Endodermal cell (in vitro differentiated cells): Measurements from ENCODE around the gene C2orf15. TPM values are rescaled to one million over a fixed set of nuclear protein-coding genes. Genes with fewer than 3 reads are reported as not detected.
"Not testable (repeated sequence)": the region's sequence is repeated elsewhere in the genome, so short reads cannot be mapped to it uniquely, and the experiment has no call there.

ENCODE experiments used
- DNase-seq: peaks from one replicate; pipeline ENCODE4 v3.0.0-alpha.2; 2017
- H3K27ac ChIP-seq: 2 replicates; pipeline ENCODE4 v1.5.1; 2013; ENCODE audit warnings: mild to moderate bottlenecking, low read depth, low read length, moderate library complexity
- H3K27me3 ChIP-seq: 2 replicates; pipeline ENCODE4 v1.6.1; 2013; ENCODE audit warnings: mild to moderate bottlenecking, low read length, moderate library complexity; ENCODE audit not compliant: insufficient read depth, control insufficient read depth, poor library complexity, severe bottlenecking
- H3K36me3 ChIP-seq: 2 replicates; pipeline ENCODE4 v1.7.0; 2013; ENCODE audit warnings: mild to moderate bottlenecking, low read length, moderate library complexity; ENCODE audit not compliant: control insufficient read depth, insufficient read depth
- H3K4me1 ChIP-seq: one replicate; pipeline ENCODE4 v1.7.0; 2013; ENCODE audit warnings: low read length; ENCODE audit not compliant: control insufficient read depth, insufficient read depth
- H3K4me3 ChIP-seq: 2 replicates; pipeline ENCODE4 v1.5.1; 2013; ENCODE audit warnings: mild to moderate bottlenecking, low read length, moderate library complexity
- H3K9ac ChIP-seq: 2 replicates; pipeline ENCODE4 v1.6.1; 2013; ENCODE audit warnings: mild to moderate bottlenecking, low read length, moderate library complexity; ENCODE audit not compliant: poor library complexity, severe bottlenecking; ENCODE audit errors: extremely low read depth
- H3K9me3 ChIP-seq: 2 replicates; pipeline ENCODE4 v1.6.1; 2013; ENCODE audit warnings: mild to moderate bottlenecking, low read length, moderate library complexity; ENCODE audit not compliant: control insufficient read depth
- H3K27ac Mint-ChIP-seq: 2 replicates; pipeline ENCODE4 v1.8.0; 2020; ENCODE audit warnings: mixed read lengths
- H3K27me3 Mint-ChIP-seq: 2 replicates; pipeline ENCODE4 v1.8.0; 2021; ENCODE audit warnings: mild to moderate bottlenecking, mixed read lengths; ENCODE audit not compliant: insufficient read depth
- H3K36me3 Mint-ChIP-seq: 2 replicates; pipeline ENCODE4 v1.8.0; 2020; ENCODE audit warnings: low read depth, mixed read lengths
- H3K4me1 Mint-ChIP-seq: 2 replicates; pipeline ENCODE4 v1.8.0; 2020; ENCODE audit warnings: mixed read lengths
- H3K4me3 Mint-ChIP-seq: 2 replicates; pipeline ENCODE4 v1.8.0; 2020; ENCODE audit warnings: mild to moderate bottlenecking, moderate library complexity, mixed read lengths
- H3K9me3 Mint-ChIP-seq: 2 replicates; pipeline ENCODE4 v1.8.0; 2020; ENCODE audit warnings: mild to moderate bottlenecking, mixed read lengths
- WGBS, 2 experiments: methylation state at CpG; one replicate each; pipeline versions ENCODE4 v1.1.5 to v1.1.7; 2013; ENCODE audit warnings: missing lambda C conversion rate in 2 of 2, mixed read lengths in 1 of 2; ENCODE audit not compliant: insufficient coverage in 1 of 2, insufficient read length in 1 of 2; 5-methylcytosine and 5-hydroxymethylcytosine counted together
- total RNA-seq, 2 donors: library from RNA; stranded (reverse); fragmentation: NEBNext Ultra II Directional in 1 of 2; extraction: Animal tissue kit (Norgen Biotek cat#: 25700) in 1 of 2; gene quantifications; 2 replicates in 1 of 2; 3 replicates in 1 of 2; pipeline ENCODE4 v1.2.1, GENCODE V29; 2021
- TF ChIP-seq, protein P1 (sequence below): fragments of 200-600 bp; sonication (generic); conservative IDR thresholded peaks from 2 replicates; pipeline ENCODE4 v1.5.0; 2021; ENCODE audit warnings: antibody characterized with exemption, mild to moderate bottlenecking

The C2orf15 gene
- total RNA-seq, 2 donors from 2014 or later: 3.1 to 6.5 TPM

DNA sequence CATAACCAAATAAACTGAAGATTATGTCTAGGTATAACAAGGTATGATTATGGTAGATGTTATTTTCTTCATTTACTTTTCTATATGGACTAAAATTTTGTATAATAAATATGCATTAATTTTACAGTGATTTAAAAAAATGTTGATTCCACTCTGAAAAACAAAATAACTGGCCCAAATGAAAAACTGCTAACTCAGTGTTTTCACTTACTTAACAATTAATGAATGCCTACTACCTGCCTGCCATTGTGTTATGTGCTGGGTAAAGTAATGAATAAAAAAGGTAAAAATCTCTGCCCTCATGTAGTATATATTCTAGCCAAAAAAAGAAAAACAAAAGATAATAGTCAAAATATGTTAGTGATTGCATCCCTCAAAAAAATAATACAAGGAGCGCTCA is 29.6 kb upstream of the C2orf15 start:
- H3K27me3 ChIP-seq: no peaks in the 10 kb centered on the region
- no peak overlapping the region for H3K27ac Mint-ChIP-seq
- H3K27ac ChIP-seq: no peak overlapping the region
- WGBS, 2 experiments: 100% methylated on average over 1 of the region's 1 CpG; no CpG with 5 or more reads in 1 of the 2 experiments
- TF ChIP-seq, protein P1, sequence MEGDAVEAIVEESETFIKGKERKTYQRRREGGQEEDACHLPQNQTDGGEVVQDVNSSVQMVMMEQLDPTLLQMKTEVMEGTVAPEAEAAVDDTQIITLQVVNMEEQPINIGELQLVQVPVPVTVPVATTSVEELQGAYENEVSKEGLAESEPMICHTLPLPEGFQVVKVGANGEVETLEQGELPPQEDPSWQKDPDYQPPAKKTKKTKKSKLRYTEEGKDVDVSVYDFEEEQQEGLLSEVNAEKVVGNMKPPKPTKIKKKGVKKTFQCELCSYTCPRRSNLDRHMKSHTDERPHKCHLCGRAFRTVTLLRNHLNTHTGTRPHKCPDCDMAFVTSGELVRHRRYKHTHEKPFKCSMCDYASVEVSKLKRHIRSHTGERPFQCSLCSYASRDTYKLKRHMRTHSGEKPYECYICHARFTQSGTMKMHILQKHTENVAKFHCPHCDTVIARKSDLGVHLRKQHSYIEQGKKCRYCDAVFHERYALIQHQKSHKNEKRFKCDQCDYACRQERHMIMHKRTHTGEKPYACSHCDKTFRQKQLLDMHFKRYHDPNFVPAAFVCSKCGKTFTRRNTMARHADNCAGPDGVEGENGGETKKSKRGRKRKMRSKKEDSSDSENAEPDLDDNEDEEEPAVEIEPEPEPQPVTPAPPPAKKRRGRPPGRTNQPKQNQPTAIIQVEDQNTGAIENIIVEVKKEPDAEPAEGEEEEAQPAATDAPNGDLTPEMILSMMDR: no peak
- H3K4me3 Mint-ChIP-seq: no peak overlapping the region
- H3K36me3 Mint-ChIP-seq: no peaks in the 10 kb centered on the region
- H3K9me3 ChIP-seq: no peaks in the 10 kb centered on the region
- DNase-seq: no peak
- H3K36me3 ChIP-seq: no peaks in the 10 kb centered on the region
- H3K27me3 Mint-ChIP-seq: no peaks in the 10 kb centered on the region
- H3K4me3 ChIP-seq: no peak overlapping the region
- no peaks in the 10 kb centered on the region for H3K9me3 Mint-ChIP-seq
- peaks cover 3% of the 10 kb centered on the region for H3K4me1 Mint-ChIP-seq
- H3K4me1 ChIP-seq: no peaks in the 10 kb centered on the region
- H3K9ac ChIP-seq: no peak overlapping the region

DNA sequence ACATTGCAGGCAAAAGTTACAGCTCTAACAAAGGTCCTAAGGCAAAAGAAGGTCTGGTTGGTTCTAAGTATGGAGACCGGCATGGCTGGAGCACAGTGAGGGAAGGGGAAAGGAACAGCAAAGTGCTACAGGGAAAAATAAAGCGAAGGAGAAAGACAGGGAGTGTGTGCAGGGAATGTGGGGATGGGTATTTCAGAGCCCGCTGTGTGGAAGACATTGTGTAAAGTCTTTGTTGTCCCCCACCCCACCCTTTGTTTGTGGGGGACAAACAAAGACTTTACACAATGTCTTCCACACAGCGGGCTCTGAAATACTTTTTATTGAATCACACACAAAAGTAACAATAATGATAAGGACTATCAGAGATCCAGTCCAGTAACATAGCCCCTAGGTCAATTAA is 28.9 kb upstream of the C2orf15 start:
- Histone ChIP-seq H3K27me3 (no peaks in the 10 kb centered on the region), H3K4me3 (no peak overlapping the region), H3K9me3 (no peaks in the 10 kb centered on the region), H3K36me3 (no peaks in the 10 kb centered on the region), H3K4me1 (no peaks in the 10 kb centered on the region), H3K27ac (no peak overlapping the region), H3K9ac (no peak overlapping the region)
- WGBS, 2 experiments: 83 to 90% methylated on average over 1 to 3 of the region's 4 CpGs
- H3K4me1 Mint-ChIP-seq: peaks cover 3% of the 10 kb centered on the region
- TF ChIP-seq, protein P1: no peak
- H3K27me3 Mint-ChIP-seq: no peaks in the 10 kb centered on the region
- H3K36me3 Mint-ChIP-seq: no peaks in the 10 kb centered on the region
- H3K9me3 Mint-ChIP-seq: no peaks in the 10 kb centered on the region
- H3K27ac Mint-ChIP-seq: peak overlapping the region; percentile 29
- no peak for DNase-seq
- no peak overlapping the region for H3K4me3 Mint-ChIP-seq

DNA sequence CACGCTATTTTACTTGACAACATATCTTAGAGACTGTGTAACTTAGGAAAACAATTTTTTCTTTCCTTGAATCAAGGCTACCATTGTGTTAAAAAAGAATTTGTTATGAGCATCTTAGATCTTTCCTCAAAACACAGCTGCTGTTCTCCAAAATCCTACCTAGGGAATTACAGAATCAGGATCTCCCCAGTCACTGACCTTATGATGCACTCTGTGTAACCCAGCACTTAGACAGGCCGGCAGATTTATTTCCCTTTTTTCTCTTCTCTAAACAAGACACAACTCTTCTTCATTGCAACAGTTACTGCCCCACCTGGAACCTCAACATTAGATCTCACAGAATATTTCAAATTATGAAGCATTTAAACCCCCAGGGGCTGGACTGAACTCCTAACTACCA is 13.5 kb upstream of the C2orf15 start:
- Mint-ChIP-seq H3K36me3 (peaks cover 34% of the 10 kb centered on the region), H3K4me3 (no peak overlapping the region), H3K4me1 (no peaks in the 10 kb centered on the region), H3K27ac (no peak overlapping the region), H3K9me3 (peaks cover 42% of the 10 kb centered on the region), H3K27me3 (peaks cover 16% of the 10 kb centered on the region)
- peaks cover 30% of the 10 kb centered on the region for H3K36me3 ChIP-seq
- no peak overlapping the region for H3K27ac ChIP-seq
- WGBS, 2 experiments: 99 to 100% methylated on average over 1 to 2 of the region's 2 CpGs
- H3K9ac ChIP-seq: no peak overlapping the region
- no peaks in the 10 kb centered on the region for H3K4me1 ChIP-seq
- H3K27me3 ChIP-seq: no peaks in the 10 kb centered on the region
- DNase-seq: no peak
- H3K9me3 ChIP-seq: peaks cover 26% of the 10 kb centered on the region
- TF ChIP-seq, protein P1: no peak
- no peak overlapping the region for H3K4me3 ChIP-seq

DNA sequence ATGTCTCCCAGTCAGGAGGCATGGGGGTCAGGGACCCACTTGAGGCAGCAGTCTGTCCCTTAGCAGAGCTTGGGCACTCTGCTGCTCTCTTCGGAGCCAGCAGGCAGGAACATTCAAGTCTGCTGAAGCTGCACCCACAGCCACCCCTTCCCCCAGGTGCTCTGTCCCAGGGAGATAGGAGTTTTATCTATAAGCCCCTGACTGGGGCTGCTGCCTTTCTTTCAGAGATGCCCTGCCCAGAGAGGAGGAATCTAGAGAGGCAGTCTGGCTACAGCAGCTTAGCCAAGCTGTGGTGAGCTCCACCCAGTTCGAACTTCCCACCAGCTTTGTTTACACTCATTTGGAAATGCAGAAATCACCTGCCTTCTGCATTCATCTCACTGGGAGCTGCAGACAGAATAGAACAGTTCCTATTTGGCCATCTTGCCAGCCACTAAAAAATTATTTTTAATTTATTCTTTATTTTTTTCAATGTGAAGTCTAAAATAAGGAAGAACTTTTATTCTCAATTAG is 6.4 kb upstream of the C2orf15 start:
- H3K4me3 ChIP-seq, H3K9ac ChIP-seq, H3K27ac ChIP-seq, H3K4me3 Mint-ChIP-seq, H3K4me1 Mint-ChIP-seq, H3K36me3 ChIP-seq, H3K27me3 ChIP-seq, H3K27ac Mint-ChIP-seq, H3K4me1 ChIP-seq, DNase-seq: not testable (repeated sequence)
- Mint-ChIP-seq H3K27me3 (peaks cover 27% of the 10 kb centered on the region), H3K36me3 (peaks cover 40% of the 10 kb centered on the region), H3K9me3 (peaks cover 83% of the 10 kb centered on the region)
- peaks cover 66% of the 10 kb centered on the region for H3K9me3 ChIP-seq
- 96 to 100% methylated on average over 1 to 2 of the region's 2 CpGs for WGBS, 2 experiments
